Skin epidermis (tissue), 12 donors: ENCODE data around the gene GNG11.

Experiments used
- H3K27ac ChIP-seq, 21 experiments: fragments of 200-600 bp; sonication (generic) in 11 of 21; one replicate each; pipeline ENCODE4 v1.5.0; 2020; ENCODE audit warnings: mild to moderate bottlenecking in 3 of 21, inconsistent platforms in 2 of 21, moderate library complexity in 2 of 21
- H3K4me3 ChIP-seq, 7 experiments: fragments of 200-600 bp; sonication (generic) in 2 of 7; one replicate each; pipeline ENCODE4 v1.5.0; 2020; ENCODE audit warnings: inconsistent platforms in 2 of 7, mild to moderate bottlenecking in 2 of 7, moderate library complexity in 1 of 7

GNG11 gene

GRCh38 chr7:93943816-93944540 is 22.4 kb downstream of the GNG11 start:
- H3K4me3 ChIP-seq: no peak overlapping the region
- peak overlapping the region in 3 of 21 experiments; percentile 2 to 66 (median 56) for H3K27ac ChIP-seq

GRCh38 chr7:93944673-93945072 is 23.1 kb downstream of the GNG11 start:
- Histone ChIP-seq H3K27ac (peak overlapping the region in 4 of 21 experiments; percentile 20 to 83 (median 53)), H3K4me3 (no peak overlapping the region)

GRCh38 chr7:93945083-93945482 is 23.5 kb downstream of the GNG11 start:
- no peak overlapping the region for H3K4me3 ChIP-seq

GRCh38 chr7:93945756-93946535 is 24.4 kb downstream of the GNG11 start:
- H3K4me3 ChIP-seq: no peak overlapping the region
- H3K27ac ChIP-seq: peak overlapping the region in 3 of 21 experiments; percentile 71 to 83 (median 74)

More at GRCh38 chr7:93945083-93945482, 23.5 kb downstream of the GNG11 start:
- H3K27ac ChIP-seq: peak overlapping the region in 6 of 21 experiments; percentile 20 to 83 (median 56)

DNA sequence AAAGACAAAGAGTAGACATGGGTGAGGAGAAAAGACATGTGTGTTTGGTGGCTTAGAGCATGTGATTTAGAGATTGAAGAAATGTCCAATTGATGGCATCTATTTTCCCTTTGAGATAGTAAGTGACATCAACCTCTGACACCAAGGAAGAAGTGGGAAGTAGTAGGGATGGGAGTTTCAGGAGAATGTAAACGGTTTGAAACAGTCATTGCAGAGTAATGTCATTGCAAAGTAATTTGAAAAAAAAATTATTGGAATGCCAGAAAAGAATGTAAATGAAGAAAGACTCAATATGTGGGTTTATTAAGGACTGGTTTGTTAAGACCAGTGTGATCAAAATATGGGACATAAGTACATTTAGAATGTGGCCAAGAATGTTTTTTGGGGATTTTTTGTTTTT is 26.6 kb downstream of the GNG11 start:
- Histone ChIP-seq H3K27ac (no peak overlapping the region), H3K4me3 (no peak overlapping the region)

DNA sequence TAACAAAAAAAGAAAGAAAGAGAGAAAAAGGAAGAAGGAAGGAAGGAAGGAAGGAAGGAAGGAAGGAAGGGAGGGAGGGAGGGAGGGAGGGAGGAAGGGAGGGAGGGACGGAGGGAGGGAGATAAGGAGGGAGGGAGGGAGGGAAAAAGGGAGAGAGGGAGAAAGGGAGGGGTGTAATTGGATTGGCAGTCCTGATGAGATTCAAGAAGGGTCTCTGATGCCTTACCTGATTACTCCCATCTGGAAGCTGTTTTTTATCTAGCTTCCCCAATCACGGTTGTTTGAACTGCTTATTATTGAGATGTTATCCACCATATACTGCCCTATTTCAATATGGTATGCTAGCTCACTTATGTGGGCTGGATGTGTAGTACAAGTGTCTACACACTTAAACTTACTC is 27.3 kb downstream of the GNG11 start:
- Histone ChIP-seq H3K27ac (peak overlapping the region in 2 of 21 experiments; percentile 3 to 10), H3K4me3 (no peak overlapping the region)

DNA sequence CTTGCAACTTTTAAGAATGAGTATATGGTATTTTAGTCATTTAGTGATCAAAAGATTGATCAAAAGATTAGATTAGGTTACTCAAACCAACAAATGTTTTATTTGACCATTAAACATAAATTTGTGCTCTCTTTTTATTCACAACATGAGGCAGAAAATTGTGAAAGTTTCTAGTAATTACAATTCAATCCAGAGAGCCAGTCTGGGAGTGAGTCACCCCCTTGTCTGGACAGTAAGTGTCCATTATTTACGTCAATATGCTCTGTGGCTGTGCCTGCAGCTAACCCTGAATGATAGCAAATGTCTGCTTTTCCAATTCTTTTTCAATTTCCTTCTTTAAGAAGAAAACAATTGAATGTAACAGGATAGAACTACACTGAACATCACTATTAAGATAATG is 27.9 kb downstream of the GNG11 start:
- Histone ChIP-seq H3K4me3 (no peak overlapping the region), H3K27ac (peak overlapping the region in 2 of 21 experiments; percentile 3 to 10)

GRCh38 chr7:93955304-93955703 is 33.8 kb downstream of the GNG11 start:
- Histone ChIP-seq H3K4me3 (no peak overlapping the region), H3K27ac (no peak overlapping the region)

GRCh38 chr7:93957767-93958166 is 36.2 kb downstream of the GNG11 start:
- Histone ChIP-seq H3K27ac (no peak overlapping the region), H3K4me3 (no peak overlapping the region)

GRCh38 chr7:93958216-93958615 is 36.7 kb downstream of the GNG11 start:
- H3K4me3 ChIP-seq: no peak overlapping the region
- no peak overlapping the region for H3K27ac ChIP-seq

DNA sequence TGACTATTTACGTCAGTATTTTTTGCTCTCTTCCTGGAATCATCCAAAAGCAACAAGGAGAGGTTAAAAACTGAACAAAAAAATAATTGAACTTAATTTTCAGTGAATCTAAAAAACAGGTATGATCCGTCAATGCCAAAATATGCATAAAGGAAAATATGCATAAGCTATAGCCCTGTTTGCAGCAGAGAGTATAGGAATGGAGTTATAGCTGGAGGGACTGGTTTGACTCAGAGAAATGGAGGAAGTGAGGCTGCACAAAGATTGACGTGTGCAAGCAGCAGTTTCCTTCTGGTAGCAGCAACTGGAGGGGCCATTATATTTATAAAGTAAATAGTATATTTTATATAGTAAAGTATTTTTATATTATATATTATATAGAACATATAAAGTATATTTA is 37.1 kb downstream of the GNG11 start:
- H3K4me3 ChIP-seq: no peak overlapping the region
- no peak overlapping the region for H3K27ac ChIP-seq

GRCh38 chr7:93960986-93961385 is 39.5 kb downstream of the GNG11 start:
- Histone ChIP-seq H3K27ac (no peak overlapping the region), H3K4me3 (no peak overlapping the region)

- Histone ChIP-seq H3K27ac (no peak overlapping the region), H3K4me3 (no peak overlapping the region)
Measured at GRCh38 chr7:93964262-93964661, 42.7 kb downstream of the GNG11 start.

- H3K27ac ChIP-seq: no peak overlapping the region
Measured at GRCh38 chr7:93964813-93965212, 43.3 kb downstream of the GNG11 start.

DNA sequence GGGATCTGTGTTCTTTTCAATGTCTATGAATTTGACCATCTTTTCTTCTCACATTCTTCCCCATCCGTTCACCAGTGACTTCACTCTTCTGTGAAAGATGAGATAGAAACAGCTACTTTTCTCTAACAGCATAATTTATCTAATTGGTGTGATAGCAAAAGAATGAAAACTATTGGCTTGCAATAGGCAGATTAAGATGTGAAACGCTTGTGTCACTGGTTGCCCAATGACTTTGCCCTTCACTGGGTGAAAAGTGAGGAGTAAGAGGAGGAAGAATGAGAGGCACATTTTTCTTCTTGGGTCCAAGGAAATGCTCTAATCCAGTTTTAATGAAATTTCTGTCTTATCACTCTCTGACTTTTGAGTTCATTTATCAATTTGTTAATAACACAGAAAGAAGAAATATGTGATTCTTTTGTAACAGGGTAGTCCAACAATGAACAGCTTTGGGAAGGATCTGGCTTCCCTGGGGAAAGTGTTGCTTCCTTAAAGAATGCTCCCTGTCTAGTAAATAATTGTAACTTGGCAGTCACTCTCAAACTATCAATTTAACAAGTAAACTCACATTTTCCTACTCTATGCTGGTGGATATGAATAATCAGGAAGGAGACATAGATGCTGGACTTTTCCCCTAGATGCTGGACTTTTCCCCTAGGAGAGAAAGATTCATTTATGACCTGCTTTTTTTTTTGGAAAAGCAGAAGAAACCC is 47.5 kb downstream of the GNG11 start:
- Histone ChIP-seq H3K27ac (no peak overlapping the region), H3K4me3 (no peak overlapping the region)

More at GRCh38 chr7:93964813-93965212, 43.3 kb downstream of the GNG11 start:
- H3K4me3 ChIP-seq: no peak overlapping the region

- Histone ChIP-seq H3K27ac (no peak overlapping the region), H3K4me3 (no peak overlapping the region)
Measured at GRCh38 chr7:93972029-93972725, 50.6 kb downstream of the GNG11 start.

- Histone ChIP-seq H3K27ac (no peak overlapping the region), H3K4me3 (no peak overlapping the region)
Measured at GRCh38 chr7:93973134-93973533, 51.6 kb downstream of the GNG11 start.

DNA sequence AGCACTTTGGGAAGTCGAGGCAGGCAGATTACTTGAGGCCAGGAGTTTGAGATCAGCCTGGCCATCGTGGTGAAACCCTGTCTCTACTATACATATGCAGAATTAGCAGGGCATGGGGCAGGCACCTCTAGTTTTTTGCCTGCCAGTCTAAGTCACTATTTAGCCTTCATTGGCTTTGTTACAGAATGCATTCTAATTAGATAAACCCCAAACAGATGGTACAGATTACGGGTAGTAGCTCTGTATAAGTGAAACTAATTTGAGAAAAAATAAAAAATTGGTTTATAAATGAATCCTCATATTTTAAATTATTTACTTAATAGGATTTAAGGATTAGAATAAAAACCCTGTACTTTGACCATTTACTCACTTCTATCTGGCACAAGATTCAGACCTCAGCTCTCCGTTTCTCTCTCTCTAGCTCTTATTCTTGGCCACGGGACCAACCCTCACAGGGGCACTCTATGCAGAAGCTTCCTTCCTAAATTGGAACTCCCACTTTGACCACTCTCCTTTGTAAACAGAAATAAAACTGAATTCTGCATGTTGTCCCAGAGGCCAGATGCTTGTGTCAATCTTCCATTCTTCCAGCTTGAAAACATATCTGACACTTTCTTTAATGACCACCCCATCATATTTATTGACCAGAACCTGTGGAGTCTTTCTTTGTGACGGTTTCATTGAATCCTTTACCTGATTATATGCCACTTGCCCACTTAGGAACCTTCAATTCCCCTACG is 55.8 kb downstream of the GNG11 start:
- no peak overlapping the region for H3K4me3 ChIP-seq
- no peak overlapping the region for H3K27ac ChIP-seq
